Kidney tubule cell (primary cell): Measurements from ENCODE around the gene RAC2.
A peak's percentile ranks its signal among the peaks of the same experiment; 100 is the strongest.

Experiments used
- DNase-seq: peaks from one replicate; pipeline ENCODE4 v3.0.0-alpha.2; 2018; ENCODE audit warnings: low spot score

Gene RAC2

GRCh38 chr22:37275622-37276021 is 31.6 kb upstream of the RAC2 start:
- DNase-seq: no peak

GRCh38 chr22:37275134-37275533 is 31.1 kb upstream of the RAC2 start:
- DNase-seq: no peak

GRCh38 chr22:37274380-37274862 is 30.4 kb upstream of the RAC2 start:
- DNase-seq: no peak

GRCh38 chr22:37273846-37274225 is 29.8 kb upstream of the RAC2 start:
- DNase-seq: no peak

GRCh38 chr22:37273126-37273845 is 29.2 kb upstream of the RAC2 start:
- DNase-seq: peak; percentile 56

- DNase-seq: no peak
Measured at GRCh38 chr22:37270928-37271650, 27.0 kb upstream of the RAC2 start.

- DNase-seq: no peak
Measured at GRCh38 chr22:37269936-37270678, 26.0 kb upstream of the RAC2 start.

- DNase-seq: no peak
Measured at GRCh38 chr22:37267661-37268413, 23.8 kb upstream of the RAC2 start.

- peak; percentile 32 for DNase-seq
Measured at GRCh38 chr22:37267135-37267587, 23.1 kb upstream of the RAC2 start.

GRCh38 chr22:37266581-37267134 is 22.6 kb upstream of the RAC2 start:
- DNase-seq: no peak

- DNase-seq: no peak
Measured at GRCh38 chr22:37263966-37264887, 20.2 kb upstream of the RAC2 start.

GRCh38 chr22:37262346-37262745 is 18.3 kb upstream of the RAC2 start:
- no peak for DNase-seq

GRCh38 chr22:37260901-37261336 is 16.9 kb upstream of the RAC2 start:
- DNase-seq: peak; percentile 63

GRCh38 chr22:37260155-37260795 is 16.2 kb upstream of the RAC2 start:
- DNase-seq: no peak

- peak; percentile 48 for DNase-seq
Measured at GRCh38 chr22:37259540-37260029, 15.5 kb upstream of the RAC2 start.

GRCh38 chr22:37258753-37259401 is 14.8 kb upstream of the RAC2 start:
- no peak for DNase-seq

GRCh38 chr22:37258005-37258752 is 14.1 kb upstream of the RAC2 start:
- DNase-seq: no peak

GRCh38 chr22:37256075-37256726 is 12.1 kb upstream of the RAC2 start:
- DNase-seq: no peak
